Stimulated activated CD4-positive, alpha-beta T cell treated with anti-CD3 and anti-CD28 coated beads, TNF-alpha, amount 100 ng/mL, for 48 hours (primary cell): Measurements from ENCODE around the gene SLC22A12.

ENCODE experiments used
- DNase-seq, 3 donors: peaks; one replicate each; pipeline ENCODE4 v3.0.0-alpha.2; 2020; ENCODE audit warnings: low read depth in 3 of 3

Gene SLC22A12

GRCh38 chr11:64647019-64647779 lies 56.2 kb downstream of the SLC22A12 start:
- DNase-seq = no peak

- no peak for DNase-seq
Observed at GRCh38 chr11:64648551-64648950, 57.5 kb downstream of the SLC22A12 start.

- DNase-seq = no peak
Observed at GRCh38 chr11:64649291-64649697, 58.3 kb downstream of the SLC22A12 start.

GRCh38 chr11:64650923-64651523 lies 60.0 kb downstream of the SLC22A12 start:
- DNase-seq = no peak
